K562 (cell line): Measurements from ENCODE around the gene GNAQ. TPM values are rescaled to one million over a fixed set of nuclear protein-coding genes. Genes with fewer than 3 reads are reported as not detected.

Experiments used
- ELF4 ChIP-seq: fragments of 450-650 bp; formaldehyde crosslinking; IDR thresholded peaks from 2 replicates; pipeline ENCODE4 v1.4.0; 2022; ENCODE audit warnings: missing genetic modification characterization
- EP300 ChIP-seq: IDR thresholded peaks from 2 replicates; pipeline ENCODE4 v1.6.1; 2012; ENCODE audit warnings: low read length, improper control_type of control experiment
- FOXA3 ChIP-seq, 2 experiments: fragments of 450-650 bp in 1 of 2; sonication (generic) in 1 of 2; formaldehyde crosslinking; IDR thresholded peaks in 1 of 2; conservative IDR thresholded peaks in 1 of 2; 2 replicates each; pipeline versions ENCODE4 v1.4.0 to v1.8.0; 2020 to 2022; ENCODE audit warnings: mild to moderate bottlenecking in 2 of 2, missing genetic modification reagents in 1 of 2
- KLF1 ChIP-seq: fragments of 450-650 bp; IDR thresholded peaks from 2 replicates; pipeline ENCODE4 v1.6.1; 2016; ENCODE audit warnings: missing genetic modification characterization, missing compliant biosample characterization
- MTA2 ChIP-seq: fragments of 450-650 bp; IDR thresholded peaks from 2 replicates; pipeline ENCODE4 v1.6.1; 2016; ENCODE audit warnings: low read depth
- NFIC ChIP-seq: fragments of 450-650 bp; IDR thresholded peaks from 2 replicates; pipeline ENCODE4 v1.6.1; 2017; ENCODE audit warnings: mild to moderate bottlenecking, inconsistent platforms
- SMARCE1 ChIP-seq: fragments of 450-650 bp; IDR thresholded peaks from 2 replicates; pipeline ENCODE4 v1.7.1; 2016; ENCODE audit warnings: mild to moderate bottlenecking
- ZNF584 ChIP-seq: fragments of 200-800 bp; sonication (Bioruptor generic); IDR thresholded peaks from 2 replicates; pipeline ENCODE4 v1.6.1; 2016; ENCODE audit warnings: low read depth, mild to moderate bottlenecking, missing genetic modification characterization, missing compliant biosample characterization
- polyA plus RNA-seq, 8 experiments: library from polyadenylated mRNA; depleted of rRNA in 4 of 8; stranded (reverse) in 5 of 8; unstranded in 3 of 8; fragments of >200 nt; fragmentation: Nextera tagmentation in 2 of 8; fragmentation: Illumina TruSeq in 1 of 8; extraction: Ambion mirVana in 2 of 8; extraction: Trizol in 1 of 8; gene quantifications; 2 replicates each; pipeline versions ENCODE4 v1.2.1 to v1.2.3, GENCODE V29; 2011 to 2014; ENCODE audit warnings: inconsistent platforms in 1 of 8, missing spikeins in 1 of 8
- total RNA-seq, 7 experiments: library from RNA; depleted of rRNA in 6 of 7; stranded (reverse); fragments of >200 nt in 6 of 7; fragmentation: Illumina TruSeq in 2 of 7; extraction: Trizol in 2 of 7; gene quantifications; 2 replicates each; pipeline versions ENCODE4 v1.2.1 to v1.2.3, GENCODE V29; 2011 to 2021; ENCODE audit warnings: low replicate concordance in 1 of 7
- TF ChIP-seq, protein P1 (sequence below): fragments of 450-650 bp; IDR thresholded peaks from 2 replicates; pipeline ENCODE4 v1.6.1; 2016; ENCODE audit warnings: low read depth

The GNAQ gene
- total and polyA plus RNA-seq, 9 of the 15 experiments (the other 6 are each of a cell fraction or from before 2014, with no cell fraction given) = 4.8 to 27.9 (median 17.5) TPM

DNA sequence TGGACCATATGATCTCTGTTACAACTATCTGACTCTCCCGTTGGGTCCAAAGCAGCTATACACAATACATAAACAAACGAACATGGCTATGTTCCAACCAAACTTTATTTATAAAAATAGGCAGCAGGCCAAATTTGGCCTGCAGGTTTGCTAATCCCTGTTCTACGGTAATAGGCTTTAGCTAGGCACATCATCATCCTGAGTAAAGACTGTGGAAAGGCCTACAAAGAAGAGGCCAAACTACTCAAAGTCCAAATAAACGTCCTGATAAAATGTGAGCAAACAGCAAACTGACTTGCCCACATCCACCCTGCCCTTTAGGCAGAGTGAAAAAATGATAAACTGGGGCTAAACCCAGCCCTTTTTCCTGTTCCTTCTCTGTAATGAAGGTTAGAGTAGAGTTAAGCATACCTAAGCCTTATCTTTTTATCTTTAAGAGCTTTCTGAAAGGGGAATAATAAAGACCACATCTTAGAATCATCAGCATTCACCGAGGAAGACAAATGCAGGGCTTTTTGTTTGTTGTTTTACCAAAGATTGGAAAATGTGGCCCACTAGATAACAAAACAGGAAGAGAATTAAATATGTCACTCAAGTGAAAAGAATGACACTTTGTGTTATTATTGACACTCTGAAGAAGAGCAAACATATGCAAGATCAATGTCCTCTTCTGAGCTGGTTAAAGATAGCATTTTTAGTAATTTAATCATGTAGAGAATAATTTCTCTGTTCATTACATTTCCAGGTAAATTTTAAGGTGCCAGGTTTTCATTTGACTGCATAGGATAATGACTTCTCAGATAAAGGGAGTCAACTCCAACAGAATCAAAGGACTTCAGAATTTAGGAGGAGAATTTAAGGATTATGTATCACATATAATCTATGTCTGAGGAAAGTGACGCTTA lies 223.5 kb downstream of the GNAQ start (continued):
- TF ChIP-seq KLF1 (no peak), EP300 (peak; percentile 43), ELF4 (CRISPR knock-in tag) (no peak), SMARCE1 (peak; percentile 51; the same call in 1 of the 2 replicates), NFIC (peak; percentile 54; the same call in 1 of the 2 replicates), MTA2 (peak; percentile 52; the same call in 1 of the 2 replicates), FOXA3 (CRISPR knock-in tag; conservative IDR thresholded peaks at IDR 0.05 in 1 of 2, IDR thresholded peaks at IDR 0.05 in 1 of 2) (peak in 1 of 2 experiments; percentile 41; a peak in 2 of 4 replicates), ZNF584 (no peak)
- TF ChIP-seq, protein P1, sequence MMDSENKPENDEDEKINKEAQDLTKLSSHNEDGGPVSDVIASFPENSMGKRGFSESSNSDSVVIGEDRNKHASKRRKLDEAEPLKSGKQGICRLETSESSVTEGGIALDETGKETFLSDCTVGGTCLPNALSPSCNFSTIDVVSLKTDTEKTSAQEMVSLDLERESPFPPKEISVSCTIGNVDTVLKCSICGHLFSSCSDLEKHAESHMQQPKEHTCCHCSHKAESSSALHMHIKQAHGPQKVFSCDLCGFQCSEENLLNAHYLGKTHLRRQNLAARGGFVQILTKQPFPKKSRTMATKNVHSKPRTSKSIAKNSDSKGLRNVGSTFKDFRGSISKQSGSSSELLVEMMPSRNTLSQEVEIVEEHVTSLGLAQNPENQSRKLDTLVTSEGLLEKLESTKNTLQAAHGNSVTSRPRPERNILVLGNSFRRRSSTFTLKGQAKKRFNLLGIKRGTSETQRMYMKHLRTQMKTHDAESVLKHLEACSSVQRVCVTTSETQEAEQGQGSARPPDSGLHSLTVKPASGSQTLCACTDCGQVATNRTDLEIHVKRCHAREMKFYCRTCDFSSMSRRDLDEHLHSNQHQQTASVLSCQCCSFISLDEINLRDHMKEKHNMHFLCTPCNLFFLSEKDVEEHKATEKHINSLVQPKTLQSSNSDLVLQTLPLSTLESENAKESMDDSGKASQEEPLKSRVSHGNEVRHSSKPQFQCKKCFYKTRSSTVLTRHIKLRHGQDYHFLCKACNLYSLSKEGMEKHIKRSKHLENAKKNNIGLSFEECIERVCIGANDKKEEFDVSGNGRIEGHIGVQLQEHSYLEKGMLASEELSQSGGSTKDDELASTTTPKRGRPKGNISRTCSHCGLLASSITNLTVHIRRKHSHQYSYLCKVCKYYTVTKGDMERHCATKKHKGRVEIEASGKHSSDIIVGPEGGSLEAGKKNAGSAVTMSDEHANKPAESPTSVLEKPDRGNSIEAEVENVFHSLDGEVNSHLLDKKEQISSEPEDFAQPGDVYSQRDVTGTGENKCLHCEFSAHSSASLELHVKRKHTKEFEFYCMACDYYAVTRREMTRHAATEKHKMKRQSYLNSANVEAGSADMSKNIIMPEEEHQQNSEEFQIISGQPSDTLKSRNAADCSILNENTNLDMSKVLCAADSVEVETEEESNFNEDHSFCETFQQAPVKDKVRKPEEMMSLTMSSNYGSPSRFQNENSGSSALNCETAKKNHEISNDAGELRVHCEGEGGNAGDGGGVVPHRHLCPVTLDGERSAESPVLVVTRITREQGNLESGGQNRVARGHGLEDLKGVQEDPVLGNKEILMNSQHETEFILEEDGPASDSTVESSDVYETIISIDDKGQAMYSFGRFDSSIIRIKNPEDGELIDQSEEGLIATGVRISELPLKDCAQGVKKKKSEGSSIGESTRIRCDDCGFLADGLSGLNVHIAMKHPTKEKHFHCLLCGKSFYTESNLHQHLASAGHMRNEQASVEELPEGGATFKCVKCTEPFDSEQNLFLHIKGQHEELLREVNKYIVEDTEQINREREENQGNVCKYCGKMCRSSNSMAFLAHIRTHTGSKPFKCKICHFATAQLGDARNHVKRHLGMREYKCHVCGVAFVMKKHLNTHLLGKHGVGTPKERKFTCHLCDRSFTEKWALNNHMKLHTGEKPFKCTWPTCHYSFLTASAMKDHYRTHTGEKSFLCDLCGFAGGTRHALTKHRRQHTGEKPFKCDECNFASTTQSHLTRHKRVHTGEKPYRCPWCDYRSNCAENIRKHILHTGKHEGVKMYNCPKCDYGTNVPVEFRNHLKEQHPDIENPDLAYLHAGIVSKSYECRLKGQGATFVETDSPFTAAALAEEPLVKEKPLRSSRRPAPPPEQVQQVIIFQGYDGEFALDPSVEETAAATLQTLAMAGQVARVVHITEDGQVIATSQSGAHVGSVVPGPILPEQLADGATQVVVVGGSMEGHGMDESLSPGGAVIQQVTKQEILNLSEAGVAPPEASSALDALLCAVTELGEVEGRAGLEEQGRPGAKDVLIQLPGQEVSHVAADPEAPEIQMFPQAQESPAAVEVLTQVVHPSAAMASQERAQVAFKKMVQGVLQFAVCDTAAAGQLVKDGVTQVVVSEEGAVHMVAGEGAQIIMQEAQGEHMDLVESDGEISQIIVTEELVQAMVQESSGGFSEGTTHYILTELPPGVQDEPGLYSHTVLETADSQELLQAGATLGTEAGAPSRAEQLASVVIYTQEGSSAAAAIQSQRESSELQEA = no peak
